Astrocyte (in vitro differentiated cells and primary cell): ENCODE measurements around the gene HSF2.

Experiments used
- EZH2 ChIP-seq: IDR thresholded peaks from 2 replicates; pipeline ENCODE4 v1.6.1; 2012; ENCODE audit warnings: mild to moderate bottlenecking, low read length, inconsistent platforms; ENCODE audit not compliant: insufficient read depth
- TF ChIP-seq, protein P1 (sequence below): IDR thresholded peaks from 2 replicates; pipeline ENCODE4 v1.5.1; 2011; ENCODE audit warnings: low read depth, mild to moderate bottlenecking, inconsistent platforms, low read length, moderate library complexity; ENCODE audit not compliant: insufficient read depth

GRCh38 chr6:122367171-122367570 is 32.3 kb upstream of the HSF2 start:
- TF ChIP-seq, protein P1, sequence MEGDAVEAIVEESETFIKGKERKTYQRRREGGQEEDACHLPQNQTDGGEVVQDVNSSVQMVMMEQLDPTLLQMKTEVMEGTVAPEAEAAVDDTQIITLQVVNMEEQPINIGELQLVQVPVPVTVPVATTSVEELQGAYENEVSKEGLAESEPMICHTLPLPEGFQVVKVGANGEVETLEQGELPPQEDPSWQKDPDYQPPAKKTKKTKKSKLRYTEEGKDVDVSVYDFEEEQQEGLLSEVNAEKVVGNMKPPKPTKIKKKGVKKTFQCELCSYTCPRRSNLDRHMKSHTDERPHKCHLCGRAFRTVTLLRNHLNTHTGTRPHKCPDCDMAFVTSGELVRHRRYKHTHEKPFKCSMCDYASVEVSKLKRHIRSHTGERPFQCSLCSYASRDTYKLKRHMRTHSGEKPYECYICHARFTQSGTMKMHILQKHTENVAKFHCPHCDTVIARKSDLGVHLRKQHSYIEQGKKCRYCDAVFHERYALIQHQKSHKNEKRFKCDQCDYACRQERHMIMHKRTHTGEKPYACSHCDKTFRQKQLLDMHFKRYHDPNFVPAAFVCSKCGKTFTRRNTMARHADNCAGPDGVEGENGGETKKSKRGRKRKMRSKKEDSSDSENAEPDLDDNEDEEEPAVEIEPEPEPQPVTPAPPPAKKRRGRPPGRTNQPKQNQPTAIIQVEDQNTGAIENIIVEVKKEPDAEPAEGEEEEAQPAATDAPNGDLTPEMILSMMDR: no peak
- TF ChIP-seq EZH2: no peak
